ENCODE results near the gene MEI1. TPM values are rescaled to one million over a fixed set of nuclear protein-coding genes. Genes with fewer than 3 reads are reported as not detected.

MEI1 gene
- total RNA-seq, 1 donor from 2014 or later = 28.9 TPM

DNA sequence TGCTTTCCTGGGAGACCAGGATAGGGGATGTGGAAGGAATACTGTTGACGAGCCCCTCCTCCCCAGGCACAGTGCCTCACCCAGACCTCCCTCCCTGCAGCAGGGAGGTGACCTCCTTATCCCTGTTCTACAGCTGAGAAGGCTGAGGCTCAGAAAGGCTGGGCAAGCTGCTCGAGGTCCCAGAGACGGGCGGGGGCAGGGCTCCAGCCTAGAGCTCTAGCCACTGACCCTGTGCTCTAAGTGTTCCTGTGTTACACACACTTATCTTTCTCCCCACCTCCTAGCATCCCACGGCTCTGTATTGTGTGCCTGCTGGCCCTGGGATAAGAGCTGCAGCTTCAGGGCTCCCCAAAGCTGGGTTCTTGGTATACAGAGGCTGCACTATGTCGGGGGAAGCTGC is 109.1 kb downstream of the MEI1 start:
- Mint-ChIP-seq H3K9me3 (no peaks in the 10 kb centered on the region), H3K36me3 (ENCODE audit: low read depth) (peaks cover 28% of the 10 kb centered on the region), H3K4me3 (no peak overlapping the region), H3K4me1 (peaks cover 3% of the 10 kb centered on the region), H3K27ac (no peak overlapping the region), H3K27me3 (no peaks in the 10 kb centered on the region)
- ATAC-seq (ENCODE audit: low read depth) = no peak
- intact Hi-C loops (cut with micrococcal nuclease) = loop anchor here (10.0 kb wide), 1 partner anchor 276 kb away; no protein-coding TSS in a partner anchor
- ChIA-PET POLR2A (interaction anchor here (1.3 kb wide), 1 partner anchor 8 kb away, joined by 4 read pairs; the partner anchor contains the start of gene CCDC134), CTCF (interaction anchor here (1.0 to 1.4 kb wide), 2 partner anchors 111 to 141 kb away, joined by 3 to 5 read pairs; no protein-coding TSS in a partner anchor)
- DNase-seq = no peak
- TF ChIP-seq, protein P1, sequence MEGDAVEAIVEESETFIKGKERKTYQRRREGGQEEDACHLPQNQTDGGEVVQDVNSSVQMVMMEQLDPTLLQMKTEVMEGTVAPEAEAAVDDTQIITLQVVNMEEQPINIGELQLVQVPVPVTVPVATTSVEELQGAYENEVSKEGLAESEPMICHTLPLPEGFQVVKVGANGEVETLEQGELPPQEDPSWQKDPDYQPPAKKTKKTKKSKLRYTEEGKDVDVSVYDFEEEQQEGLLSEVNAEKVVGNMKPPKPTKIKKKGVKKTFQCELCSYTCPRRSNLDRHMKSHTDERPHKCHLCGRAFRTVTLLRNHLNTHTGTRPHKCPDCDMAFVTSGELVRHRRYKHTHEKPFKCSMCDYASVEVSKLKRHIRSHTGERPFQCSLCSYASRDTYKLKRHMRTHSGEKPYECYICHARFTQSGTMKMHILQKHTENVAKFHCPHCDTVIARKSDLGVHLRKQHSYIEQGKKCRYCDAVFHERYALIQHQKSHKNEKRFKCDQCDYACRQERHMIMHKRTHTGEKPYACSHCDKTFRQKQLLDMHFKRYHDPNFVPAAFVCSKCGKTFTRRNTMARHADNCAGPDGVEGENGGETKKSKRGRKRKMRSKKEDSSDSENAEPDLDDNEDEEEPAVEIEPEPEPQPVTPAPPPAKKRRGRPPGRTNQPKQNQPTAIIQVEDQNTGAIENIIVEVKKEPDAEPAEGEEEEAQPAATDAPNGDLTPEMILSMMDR (IDR thresholded peaks at IDR 0.05) = no peak

DNA sequence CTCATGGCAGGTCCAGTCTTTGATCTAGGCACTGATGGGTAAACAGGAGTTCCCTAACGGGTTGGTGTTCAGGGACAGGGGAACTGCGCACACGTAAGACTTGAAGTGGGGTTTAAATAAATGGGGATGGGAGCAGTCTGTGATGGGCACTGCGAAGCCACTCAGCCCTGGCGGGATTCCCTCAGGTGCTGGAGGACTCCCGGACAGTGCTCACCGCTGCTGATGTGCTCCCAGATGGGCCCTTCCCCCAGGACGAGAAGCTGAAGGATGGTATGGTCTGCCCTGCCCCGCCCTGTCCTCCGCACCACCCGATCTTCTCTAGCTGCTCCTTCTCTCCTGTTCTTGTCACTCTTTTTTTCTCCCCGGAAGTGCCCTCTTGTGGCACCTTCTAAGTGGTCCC is 110.7 kb downstream of the MEI1 start:
- Mint-ChIP-seq H3K9me3 (no peaks in the 10 kb centered on the region), H3K4me1 (no peaks in the 10 kb centered on the region), H3K4me3 (no peak overlapping the region), H3K36me3 (ENCODE audit: low read depth) (peaks cover 40% of the 10 kb centered on the region), H3K27ac (no peak overlapping the region), H3K27me3 (no peaks in the 10 kb centered on the region)
- ATAC-seq (ENCODE audit: low read depth) (no peak), DNase-seq (no peak)
- CTCF ChIA-PET = interaction anchor here (1.2 kb wide), 1 partner anchor 113 kb away, joined by 3 read pairs; no protein-coding TSS in a partner anchor
- intact Hi-C loops (cut with micrococcal nuclease) = no loop called here
- POLR2A ChIA-PET = interaction anchor here (1.8 kb wide), 1 partner anchor 10 kb away, joined by 6 read pairs; the partner anchor contains the start of gene CCDC134
- TF ChIP-seq, protein P1 (IDR thresholded peaks at IDR 0.05) = no peak

DNA sequence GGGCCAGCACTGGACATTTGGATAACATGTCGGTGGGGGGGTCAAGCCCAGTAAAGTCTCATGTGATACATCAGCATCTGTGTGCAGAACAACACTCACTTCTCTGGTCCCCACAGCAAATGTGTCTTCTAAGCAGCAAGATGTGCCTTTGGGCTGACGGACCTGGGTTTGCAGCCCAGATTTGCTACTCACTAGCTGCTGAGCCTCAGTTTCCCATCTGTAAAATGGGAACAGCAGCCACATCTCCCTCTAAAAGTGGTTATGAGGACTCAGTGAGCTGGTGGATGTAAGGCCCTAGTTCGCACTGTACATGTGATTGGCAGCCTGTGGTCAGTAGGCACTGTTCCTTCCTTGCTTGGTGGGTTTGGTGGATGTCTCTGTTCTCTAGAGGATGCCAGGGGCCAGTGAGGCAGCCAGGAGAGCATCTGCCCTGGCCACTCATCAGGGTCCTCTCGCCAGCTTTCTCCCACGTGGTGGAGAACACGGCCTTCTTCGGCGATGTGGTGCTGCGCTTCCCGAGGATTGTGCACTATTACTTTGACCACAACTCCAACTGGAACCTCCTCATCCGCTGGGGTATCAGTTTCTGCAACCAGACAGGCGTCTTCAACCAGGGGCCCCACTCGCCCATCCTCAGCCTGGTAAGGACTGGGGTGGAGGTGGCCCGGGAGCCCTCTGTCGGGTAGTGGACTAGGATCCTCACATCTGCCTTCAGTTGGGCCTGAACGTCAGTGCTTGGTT is 113.7 kb downstream of the MEI1 start:
- no peaks in the 10 kb centered on the region for H3K27me3 Mint-ChIP-seq
- H3K4me1 Mint-ChIP-seq = no peaks in the 10 kb centered on the region
- TF ChIP-seq, protein P1 (IDR thresholded peaks at IDR 0.05) = no peak
- DNase-seq (no peak), ATAC-seq (ENCODE audit: low read depth) (no peak)
- intact Hi-C loops (cut with micrococcal nuclease) = no loop called here
- H3K36me3 Mint-ChIP-seq (ENCODE audit: low read depth) = peaks cover 49% of the 10 kb centered on the region
- POLR2A ChIA-PET = interaction anchor here (2.3 kb wide), 1 partner anchor 13 kb away, joined by 12 read pairs; the partner anchor contains the start of gene CCDC134
- CTCF ChIA-PET = interaction anchor here (0.6 kb wide), 1 partner anchor 1773 kb away, joined by 5 read pairs; no protein-coding TSS in a partner anchor
- no peak overlapping the region for H3K4me3 Mint-ChIP-seq
- no peaks in the 10 kb centered on the region for H3K9me3 Mint-ChIP-seq
- H3K27ac Mint-ChIP-seq = no peak overlapping the region

DNA sequence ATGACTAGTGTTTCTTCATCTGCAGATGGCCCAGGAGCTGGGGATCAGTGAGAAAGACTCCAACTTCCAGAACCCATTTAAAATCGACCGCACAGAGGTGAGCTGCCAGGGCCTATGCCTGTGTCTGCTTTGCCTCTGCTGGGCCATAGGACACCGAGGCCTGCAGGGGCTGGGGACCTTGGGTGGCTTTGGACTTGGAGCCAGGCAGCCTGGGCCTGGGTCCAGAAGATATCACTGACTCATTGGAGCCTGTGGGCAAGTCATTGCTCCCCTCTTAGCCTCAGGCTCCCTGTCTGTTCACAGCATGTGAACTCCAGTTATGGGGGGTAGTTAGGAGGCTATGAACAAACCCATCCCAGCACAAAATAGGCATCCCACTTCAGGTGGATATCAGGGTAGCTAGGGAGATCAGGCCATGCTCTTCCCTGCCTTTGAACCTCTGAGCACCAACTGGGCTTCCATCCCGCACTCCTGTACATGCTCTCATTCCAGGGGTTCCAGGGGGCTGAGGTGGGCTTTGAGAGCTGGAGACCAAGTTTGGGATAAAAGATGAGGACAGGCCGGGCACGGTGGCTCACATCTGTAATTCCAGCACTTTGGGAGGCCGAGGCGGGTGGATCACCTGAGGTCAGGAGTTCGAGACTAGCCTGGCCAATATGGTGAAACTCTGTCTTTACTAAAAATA is 114.6 kb downstream of the MEI1 start:
- ChIA-PET POLR2A (interaction anchor here (2.3 kb wide), 1 partner anchor 14 kb away, joined by 12 read pairs; the partner anchor contains the start of gene CCDC134), CTCF (no interaction called here)
- Mint-ChIP-seq H3K36me3 (ENCODE audit: low read depth) (peaks cover 48% of the 10 kb centered on the region), H3K9me3 (no peaks in the 10 kb centered on the region), H3K27ac (no peak overlapping the region), H3K27me3 (no peaks in the 10 kb centered on the region), H3K4me1 (no peaks in the 10 kb centered on the region), H3K4me3 (no peak overlapping the region)
- DNase-seq (no peak), ATAC-seq (ENCODE audit: low read depth) (no peak)
- TF ChIP-seq, protein P1 (IDR thresholded peaks at IDR 0.05) = no peak
- intact Hi-C loops (cut with micrococcal nuclease) = no loop called here

DNA sequence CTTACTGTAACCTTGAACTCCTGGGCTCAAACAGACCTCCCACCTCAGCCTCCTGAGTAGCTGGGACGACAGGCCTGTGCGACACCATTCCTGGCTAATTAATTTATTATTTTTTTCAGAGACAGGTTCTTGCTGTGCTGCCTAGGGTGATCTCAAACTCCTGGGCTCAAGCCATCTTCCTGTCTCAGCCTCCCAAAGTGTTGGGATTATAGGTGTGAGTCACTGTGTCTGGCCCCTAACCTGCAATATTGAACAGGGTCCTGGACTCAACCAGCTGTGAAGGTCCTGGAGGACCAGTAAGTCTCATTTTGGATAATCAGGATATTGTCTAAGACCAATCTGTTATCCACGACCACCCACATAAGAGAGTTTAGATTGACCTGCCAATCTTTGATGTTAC is 116.4 kb downstream of the MEI1 start:
- Mint-ChIP-seq H3K9me3 (no peaks in the 10 kb centered on the region), H3K27ac (no peak overlapping the region), H3K36me3 (ENCODE audit: low read depth) (peaks cover 43% of the 10 kb centered on the region), H3K4me3 (no peak overlapping the region), H3K27me3 (no peaks in the 10 kb centered on the region), H3K4me1 (no peaks in the 10 kb centered on the region)
- CTCF ChIA-PET = no interaction called here
- POLR2A ChIA-PET = interaction anchor here (0.9 kb wide), 1 partner anchor 125 kb away, joined by 4 read pairs; no protein-coding TSS in a partner anchor
- intact Hi-C loops (cut with micrococcal nuclease) = no loop called here
- no peak for DNase-seq
- TF ChIP-seq, protein P1 (IDR thresholded peaks at IDR 0.05) = no peak
- ATAC-seq (ENCODE audit: low read depth) = no peak

All from activated B cell treated with CpG ODN at 0.5 μM for 24 hours (primary cell).